Testis (tissue), 3 donors: ENCODE measurements around the gene SNRPD1. TPM values are rescaled to one million over a fixed set of nuclear protein-coding genes. Genes with fewer than 3 reads are reported as not detected.
"Not testable (repeated sequence)": the region's sequence is repeated elsewhere in the genome, so short reads cannot be mapped to it uniquely, and the experiment has no call there.

Experiments
- DNase-seq: peaks from one replicate; pipeline ENCODE4 v3.0.0-alpha.2; 2019
- H3K27ac ChIP-seq, 2 donors: fragments of 200-600 bp; sonication (generic); one replicate each; pipeline ENCODE4 v1.5.1; 2019
- H3K27me3 ChIP-seq: fragments of 200-600 bp; sonication (generic); one replicate; pipeline ENCODE4 v1.5.1; 2019
- H3K36me3 ChIP-seq: fragments of 200-600 bp; sonication (generic); one replicate; pipeline ENCODE4 v1.5.1; 2017; ENCODE audit warnings: low read depth; ENCODE audit errors: missing control alignments
- H3K4me1 ChIP-seq: fragments of 200-600 bp; sonication (generic); one replicate; pipeline ENCODE4 v1.5.1; 2019
- H3K4me3 ChIP-seq, 2 donors: fragments of 200-600 bp; sonication (generic); one replicate each; pipeline ENCODE4 v1.5.1; 2017 to 2019
- H3K9me3 ChIP-seq: fragments of 200-600 bp; sonication (generic); one replicate; pipeline ENCODE4 v1.5.1; 2017
- POLR2A ChIP-seq: fragments of 450-650 bp; IDR thresholded peaks from one replicate; pipeline ENCODE4 v1.6.1; 2017; ENCODE audit warnings: antibody characterized with exemption, mild to moderate bottlenecking, moderate library complexity
- WGBS, 2 donors: methylation state at CpG; one replicate each; pipeline ENCODE4 v1.1.5; 2018; 5-methylcytosine and 5-hydroxymethylcytosine counted together
- intact Hi-C: fragments of 100-400 bp; cut with DNase I; formaldehyde crosslinking; loops from one replicate; pipeline ENCODE4 v1.15.1; 2023; ENCODE audit warnings: low total_unique reads
- polyA plus RNA-seq: library from polyadenylated mRNA; stranded (reverse); fragments of 350-450 nt; fragmentation: Illumina TruSeq; extraction: RNeasy Lipid Tissue Mini Kit (QIAGEN cat#74804); gene quantifications from one replicate; pipeline ENCODE4 v1.2.3, GENCODE V29; 2014; ENCODE audit warnings: low read depth, low replicate concordance; ENCODE audit not compliant: insufficient read depth
- total RNA-seq, 2 donors: library from RNA; depleted of rRNA; stranded (reverse); fragments of >200 nt; gene quantifications; one replicate each; pipeline ENCODE4 v1.2.3, GENCODE V29; 2016
- TF ChIP-seq, protein P1 (sequence below), 3 experiments: fragments of 450-650 bp in 2 of 3; fragments of 200-600 bp in 1 of 3; sonication (generic) in 1 of 3; IDR thresholded peaks; one replicate each; pipeline ENCODE4 v1.5.1; 2016 to 2019; ENCODE audit warnings: antibody characterized with exemption in 3 of 3, mild to moderate bottlenecking in 2 of 3, moderate library complexity in 1 of 3

SNRPD1 gene
- total and polyA plus RNA-seq, 3 donors from 2014 or later: 12.4 to 101 (median 18.0) TPM

- H3K4me3 ChIP-seq: no peak overlapping the region
- TF ChIP-seq, protein P1, sequence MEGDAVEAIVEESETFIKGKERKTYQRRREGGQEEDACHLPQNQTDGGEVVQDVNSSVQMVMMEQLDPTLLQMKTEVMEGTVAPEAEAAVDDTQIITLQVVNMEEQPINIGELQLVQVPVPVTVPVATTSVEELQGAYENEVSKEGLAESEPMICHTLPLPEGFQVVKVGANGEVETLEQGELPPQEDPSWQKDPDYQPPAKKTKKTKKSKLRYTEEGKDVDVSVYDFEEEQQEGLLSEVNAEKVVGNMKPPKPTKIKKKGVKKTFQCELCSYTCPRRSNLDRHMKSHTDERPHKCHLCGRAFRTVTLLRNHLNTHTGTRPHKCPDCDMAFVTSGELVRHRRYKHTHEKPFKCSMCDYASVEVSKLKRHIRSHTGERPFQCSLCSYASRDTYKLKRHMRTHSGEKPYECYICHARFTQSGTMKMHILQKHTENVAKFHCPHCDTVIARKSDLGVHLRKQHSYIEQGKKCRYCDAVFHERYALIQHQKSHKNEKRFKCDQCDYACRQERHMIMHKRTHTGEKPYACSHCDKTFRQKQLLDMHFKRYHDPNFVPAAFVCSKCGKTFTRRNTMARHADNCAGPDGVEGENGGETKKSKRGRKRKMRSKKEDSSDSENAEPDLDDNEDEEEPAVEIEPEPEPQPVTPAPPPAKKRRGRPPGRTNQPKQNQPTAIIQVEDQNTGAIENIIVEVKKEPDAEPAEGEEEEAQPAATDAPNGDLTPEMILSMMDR (IDR thresholded peaks at IDR 0.05): no peak
- no peak for TF ChIP-seq POLR2A
- WGBS, 2 donors: 85 to 90% methylated on average over 9 of the region's 9 CpGs
- H3K9me3 ChIP-seq: no peaks in the 10 kb centered on the region
- intact Hi-C loops: no loop called here
- H3K27ac ChIP-seq: no peak overlapping the region
- H3K4me1 ChIP-seq: no peaks in the 10 kb centered on the region
- no peaks in the 10 kb centered on the region for H3K36me3 ChIP-seq
- no peaks in the 10 kb centered on the region for H3K27me3 ChIP-seq
- no peak for DNase-seq
Measured at GRCh38 chr18:21669736-21670285, 57.7 kb downstream of the SNRPD1 start.

- intact Hi-C loops: no loop called here
- Histone ChIP-seq H3K4me3 (no peak overlapping the region), H3K36me3 (no peaks in the 10 kb centered on the region), H3K4me1 (no peaks in the 10 kb centered on the region), H3K27ac (no peak overlapping the region), H3K9me3 (no peaks in the 10 kb centered on the region), H3K27me3 (no peaks in the 10 kb centered on the region)
- TF ChIP-seq POLR2A: no peak
- TF ChIP-seq, protein P1 (IDR thresholded peaks at IDR 0.05): no peak
- 80 to 85% methylated on average over 3 of the region's 3 CpGs for WGBS, 2 donors
- no peak for DNase-seq
Measured at GRCh38 chr18:21672521-21673267, 60.6 kb downstream of the SNRPD1 start.

- DNase-seq, H3K36me3 ChIP-seq, H3K27me3 ChIP-seq, H3K9me3 ChIP-seq, intact Hi-C loops, H3K27ac ChIP-seq, H3K4me3 ChIP-seq, H3K4me1 ChIP-seq: not testable (repeated sequence)
- 95 to 96% methylated on average over 8 of the region's 8 CpGs for WGBS, 2 donors
Measured at GRCh38 chr18:21675354-21675753, 63.2 kb downstream of the SNRPD1 start.

DNA sequence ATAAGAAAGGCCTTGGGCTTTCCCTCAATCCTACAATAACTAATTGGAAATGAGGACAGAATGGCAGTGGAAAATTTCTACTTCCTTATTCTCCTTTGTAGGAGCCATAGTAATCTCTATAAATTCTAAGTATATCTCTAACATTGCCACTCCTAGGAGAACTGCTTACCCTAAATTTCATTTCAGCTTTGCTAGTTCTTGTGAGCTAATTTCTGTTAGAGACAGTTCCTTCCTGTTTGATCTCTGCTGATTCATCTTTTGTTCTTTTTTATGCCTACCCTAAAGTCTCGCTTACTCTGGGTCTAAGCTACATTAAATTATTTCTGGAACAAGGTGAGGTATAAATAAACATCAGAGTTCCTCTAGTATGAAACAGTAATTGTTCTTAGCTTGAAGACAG lies 66.7 kb downstream of the SNRPD1 start:
- 80 to 90% methylated on average over 1 of the region's 1 CpG for WGBS, 2 donors
- Histone ChIP-seq H3K9me3 (no peaks in the 10 kb centered on the region), H3K27me3 (no peaks in the 10 kb centered on the region), H3K4me1 (no peaks in the 10 kb centered on the region), H3K27ac (no peak overlapping the region), H3K4me3 (no peak overlapping the region), H3K36me3 (no peaks in the 10 kb centered on the region)
- TF ChIP-seq, protein P1 (IDR thresholded peaks at IDR 0.05): no peak
- TF ChIP-seq POLR2A: no peak
- intact Hi-C loops: no loop called here
- DNase-seq: no peak

- no peak for DNase-seq
- intact Hi-C loops: no loop called here
- no peak overlapping the region for H3K4me3 ChIP-seq
- TF ChIP-seq, protein P1 (IDR thresholded peaks at IDR 0.05): no peak
- no peak for TF ChIP-seq POLR2A
- no peaks in the 10 kb centered on the region for H3K36me3 ChIP-seq
- no peak overlapping the region for H3K27ac ChIP-seq
- H3K27me3 ChIP-seq: no peaks in the 10 kb centered on the region
- H3K4me1 ChIP-seq: no peaks in the 10 kb centered on the region
- 94% methylated on average over 6 of the region's 6 CpGs for WGBS, 2 donors
- no peaks in the 10 kb centered on the region for H3K9me3 ChIP-seq
Measured at GRCh38 chr18:21680161-21680560, 68.0 kb downstream of the SNRPD1 start.
